OCI-M2 (cell line): Measurements from ENCODE around the gene FBF1.
"Not testable (repeated sequence)": the region's sequence is repeated elsewhere in the genome, so short reads cannot be mapped to it uniquely, and the experiment has no call there.

Experiments used
- DNase-seq: peaks from one replicate; lab custom pipeline; 2025; ENCODE audit not compliant: unreplicated experiment; lab: John Stamatoyannopoulos, UW

The FBF1 gene

DNA sequence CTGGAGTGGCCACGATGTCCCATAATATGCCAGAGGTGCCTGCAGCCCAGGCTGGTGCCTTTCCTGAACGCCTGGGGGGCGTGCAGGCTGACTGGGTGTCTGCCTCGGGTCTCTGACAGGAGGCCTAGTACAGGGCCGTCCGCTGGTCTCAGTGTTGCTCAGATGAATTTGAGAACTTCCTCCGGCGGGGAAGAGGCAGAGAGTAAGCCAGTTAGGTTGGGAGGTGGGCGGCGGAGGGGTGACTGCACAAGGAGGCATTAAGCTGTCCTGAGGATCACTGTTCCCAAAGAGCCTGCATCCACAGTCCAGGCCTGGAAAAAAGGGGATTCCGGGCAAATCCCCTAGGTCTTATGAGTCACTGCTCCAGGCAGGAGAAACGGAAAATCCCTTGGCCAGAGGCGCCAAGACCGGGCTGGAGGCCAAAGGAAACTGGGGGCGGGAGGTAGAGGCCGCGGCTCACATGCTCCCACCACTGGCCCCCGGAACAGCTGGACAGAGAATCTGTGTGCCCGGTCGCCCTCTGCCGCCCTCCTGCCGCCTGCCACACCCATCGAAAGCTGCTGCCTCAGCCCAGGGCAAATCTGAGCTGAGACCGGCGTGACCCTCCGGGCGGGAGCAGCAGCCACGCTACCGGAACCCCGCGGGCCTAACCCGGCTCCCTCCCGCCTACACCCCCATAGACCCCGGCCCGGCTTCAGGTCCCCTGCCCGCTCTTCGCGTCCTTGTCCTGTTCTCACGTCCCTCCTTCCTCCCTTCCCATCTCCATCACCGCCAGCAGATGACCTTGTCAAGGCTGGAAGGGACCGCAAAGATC is 63.7 kb downstream of the FBF1 start:
- no peak for DNase-seq

DNA sequence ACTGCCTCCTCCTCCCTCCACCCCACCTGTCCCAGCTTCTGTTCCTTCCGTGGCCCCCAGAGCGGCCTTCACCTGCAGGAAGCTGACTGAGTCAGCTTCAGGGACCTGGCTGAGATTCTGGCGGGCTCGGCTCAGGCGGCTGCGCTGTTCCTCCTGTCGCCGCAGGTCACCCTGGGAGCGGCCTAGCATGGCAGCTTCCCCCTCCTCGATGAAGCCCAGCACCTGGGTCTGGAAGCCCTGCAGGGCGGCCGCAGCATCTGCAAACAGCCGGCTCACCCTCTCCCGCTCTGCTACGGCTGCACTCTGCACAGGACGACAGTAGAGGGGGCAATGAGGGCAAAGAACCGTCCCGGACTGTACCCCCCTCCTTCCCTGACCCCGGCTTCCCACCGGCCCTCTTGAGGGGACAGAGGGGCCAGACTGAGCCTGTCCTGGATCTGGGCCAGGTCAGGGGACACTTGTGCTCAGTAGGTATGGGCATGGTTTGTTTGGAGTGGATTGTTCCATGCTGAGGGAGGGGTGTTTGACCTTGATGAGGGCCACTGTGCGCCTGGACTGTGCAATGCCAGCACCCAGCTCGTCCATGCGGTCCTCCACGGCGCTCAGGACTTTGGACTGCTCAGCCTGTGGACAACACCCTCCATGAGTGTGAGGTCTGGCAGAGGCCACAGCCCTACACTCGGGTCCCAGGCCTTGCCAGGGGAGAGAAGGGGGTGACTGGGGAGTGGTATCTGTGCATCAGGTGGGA is 64.5 kb downstream of the FBF1 start:
- no peak for DNase-seq

GRCh38 chr17:75875940-75876189 is 65.0 kb downstream of the FBF1 start:
- no peak for DNase-seq

DNA sequence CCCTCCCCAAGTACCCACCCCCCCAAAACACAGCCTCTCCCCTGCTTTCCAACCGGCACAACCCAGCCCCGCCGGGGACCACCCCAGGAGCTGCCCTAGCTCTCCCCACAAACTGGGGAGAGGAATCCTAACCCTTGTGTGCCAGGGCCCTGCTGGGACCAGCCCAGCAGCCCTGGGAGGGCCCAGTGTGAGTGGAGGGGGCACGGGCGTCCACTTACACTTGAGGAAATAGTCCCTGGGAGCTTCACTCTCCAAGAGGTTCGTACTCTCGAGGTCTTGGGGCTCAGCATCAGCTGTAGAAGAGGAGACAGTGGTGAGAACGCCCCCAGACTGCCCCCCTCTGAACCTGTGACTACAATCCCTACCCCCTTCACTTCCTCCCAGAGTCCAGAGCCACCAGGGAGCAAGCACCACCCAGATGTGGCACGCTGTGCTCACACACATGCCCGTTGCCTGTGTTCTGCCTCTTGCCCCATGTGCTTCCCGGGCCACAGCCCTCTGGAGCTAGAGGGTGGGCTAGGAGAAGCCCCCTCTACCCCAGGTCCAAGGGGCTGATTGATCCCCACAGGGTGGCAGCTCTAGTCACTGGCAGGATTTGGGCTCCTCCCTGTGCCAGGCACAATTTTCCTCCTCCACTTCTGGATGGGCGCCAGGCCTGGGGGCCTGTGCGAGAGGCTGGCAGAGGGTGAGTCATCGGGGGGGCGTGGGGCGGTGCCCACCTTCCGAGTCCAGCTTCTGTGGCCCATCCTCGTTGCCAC is 65.5 kb downstream of the FBF1 start:
- DNase-seq = no peak

GRCh38 chr17:75874323-75875181 is 66.3 kb downstream of the FBF1 start:
- no peak for DNase-seq

DNA sequence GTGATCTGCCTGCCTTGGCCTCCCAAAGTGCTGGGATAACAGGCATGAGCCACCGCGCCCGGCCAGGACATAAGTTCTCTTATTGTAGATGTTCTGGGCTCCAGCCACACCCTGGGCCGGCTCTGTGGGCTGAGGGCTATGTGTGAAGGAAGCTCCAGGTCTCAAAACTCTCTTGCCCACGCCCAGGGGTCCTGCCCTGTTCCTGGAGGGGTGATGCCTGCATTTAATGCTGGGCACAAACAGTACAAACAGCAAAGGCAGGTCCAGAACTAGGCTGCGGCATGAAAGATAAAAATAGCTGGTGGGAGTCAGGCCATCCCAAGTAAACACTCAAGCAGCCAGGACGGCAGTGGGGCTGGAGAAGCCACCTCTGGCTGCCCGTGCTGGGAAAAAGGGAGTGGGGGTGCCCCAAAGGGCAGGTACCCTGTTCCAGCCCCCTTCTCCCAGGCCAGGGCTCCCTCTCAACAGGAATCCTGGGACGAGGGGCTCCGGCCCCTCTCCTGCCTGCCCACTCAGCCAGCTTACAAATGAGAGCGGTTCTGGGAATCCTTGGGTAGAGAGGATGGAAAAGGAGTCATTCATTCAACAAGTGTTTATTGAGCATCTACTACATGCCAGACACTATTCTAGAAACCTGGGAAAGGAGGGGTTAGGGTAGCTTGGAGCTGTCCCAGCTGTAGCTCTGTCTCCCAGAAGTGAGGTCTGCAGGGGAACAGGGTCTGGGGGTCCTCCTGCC is 67.1 kb downstream of the FBF1 start:
- DNase-seq = no peak

GRCh38 chr17:75872434-75873351 is 68.1 kb downstream of the FBF1 start:
- no peak for DNase-seq

- not testable (repeated sequence) for DNase-seq
Measured at GRCh38 chr17:75870228-75870627, 70.6 kb downstream of the FBF1 start.

- DNase-seq = no peak
Measured at GRCh38 chr17:75869282-75870141, 71.3 kb downstream of the FBF1 start.

DNA sequence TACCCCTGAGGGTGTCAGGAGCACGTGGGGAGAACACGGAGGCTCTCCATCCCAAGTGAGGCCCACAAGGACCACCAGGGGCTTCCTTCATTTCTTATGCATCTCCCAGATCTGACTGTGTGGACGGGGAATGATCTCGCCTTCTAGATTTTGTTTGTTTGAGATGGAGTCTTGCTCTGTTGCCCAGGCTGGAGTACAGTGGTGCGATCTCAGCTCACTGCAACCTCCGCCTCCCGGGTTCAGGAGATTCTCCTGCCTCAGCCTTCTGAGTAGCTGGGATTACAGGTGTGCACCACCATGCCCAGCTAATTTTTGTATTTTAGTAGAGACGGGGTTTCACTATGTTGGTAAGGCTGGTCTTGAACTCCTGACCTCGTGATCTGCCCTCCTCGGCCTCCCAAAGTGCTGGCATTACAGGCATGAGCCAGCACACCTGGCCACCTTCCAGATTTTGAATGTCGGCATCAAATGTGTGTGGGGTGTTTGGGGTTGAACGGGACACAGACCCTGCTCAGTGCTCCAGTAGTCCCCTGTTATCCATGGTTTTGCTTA is 72.0 kb downstream of the FBF1 start:
- not testable (repeated sequence) for DNase-seq

DNA sequence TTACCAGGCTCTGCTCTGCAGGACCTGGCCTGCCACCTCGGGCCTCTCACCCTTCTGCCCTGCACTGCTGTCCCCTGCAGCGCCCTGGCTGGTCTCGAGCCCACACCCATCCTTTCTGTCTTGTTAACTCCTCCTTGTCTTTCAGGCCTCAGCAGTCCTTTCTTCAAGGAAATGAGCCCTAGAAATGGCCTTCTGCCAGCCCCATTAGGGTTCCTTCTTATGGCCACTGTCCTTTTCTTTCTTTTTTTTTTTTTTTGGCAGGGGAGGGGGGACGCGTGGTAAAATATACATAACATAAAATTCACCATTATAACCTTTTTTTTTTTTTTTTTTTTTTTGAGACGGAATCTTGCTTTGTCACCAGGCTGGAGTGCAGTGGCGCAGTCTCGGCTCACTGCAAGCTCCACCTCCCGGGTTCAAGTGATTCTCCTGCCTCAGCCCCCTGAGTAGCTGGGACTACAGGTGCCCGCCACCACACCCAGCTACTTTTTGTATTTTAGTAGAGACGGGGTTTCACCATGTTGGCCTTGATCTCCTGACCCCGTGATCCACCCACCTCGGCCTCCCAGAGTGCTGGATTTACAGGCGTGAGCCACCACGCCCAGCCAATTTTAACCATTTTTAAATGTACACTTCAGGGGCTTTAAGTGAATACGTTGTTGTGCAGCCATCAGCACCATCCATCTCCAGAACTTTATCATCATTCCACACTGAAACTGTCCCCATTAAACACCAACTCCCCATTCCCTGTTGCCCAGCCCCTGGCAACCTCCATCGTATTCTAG is 75.2 kb downstream of the FBF1 start:
- not testable (repeated sequence) for DNase-seq

DNA sequence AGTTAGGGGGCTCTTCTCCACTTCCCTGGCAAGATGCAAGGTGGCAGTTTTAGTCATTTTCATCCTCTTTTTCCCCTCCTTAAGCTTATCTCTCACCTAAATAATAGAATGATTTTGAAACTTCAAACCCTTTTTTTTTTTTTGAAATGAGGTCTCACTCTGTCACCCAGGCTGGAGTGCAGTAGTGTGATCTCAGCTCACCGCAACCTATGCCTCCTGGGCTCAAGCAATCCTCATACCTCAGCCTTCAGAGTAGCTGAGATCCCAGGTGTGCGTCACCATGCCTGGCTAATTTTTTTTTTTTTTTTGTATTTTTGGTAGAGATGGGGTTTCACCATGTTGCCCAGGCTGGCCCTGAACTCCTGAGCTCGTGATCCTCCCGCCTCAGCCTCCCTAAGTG is 76.0 kb downstream of the FBF1 start:
- not testable (repeated sequence) for DNase-seq

- DNase-seq = no peak
Measured at GRCh38 chr17:75864448-75864871, 76.4 kb downstream of the FBF1 start.

GRCh38 chr17:75861927-75862317 is 78.9 kb downstream of the FBF1 start:
- DNase-seq = no peak
